ENCODE data around the gene PPP4R3B.

Gene PPP4R3B

DNA sequence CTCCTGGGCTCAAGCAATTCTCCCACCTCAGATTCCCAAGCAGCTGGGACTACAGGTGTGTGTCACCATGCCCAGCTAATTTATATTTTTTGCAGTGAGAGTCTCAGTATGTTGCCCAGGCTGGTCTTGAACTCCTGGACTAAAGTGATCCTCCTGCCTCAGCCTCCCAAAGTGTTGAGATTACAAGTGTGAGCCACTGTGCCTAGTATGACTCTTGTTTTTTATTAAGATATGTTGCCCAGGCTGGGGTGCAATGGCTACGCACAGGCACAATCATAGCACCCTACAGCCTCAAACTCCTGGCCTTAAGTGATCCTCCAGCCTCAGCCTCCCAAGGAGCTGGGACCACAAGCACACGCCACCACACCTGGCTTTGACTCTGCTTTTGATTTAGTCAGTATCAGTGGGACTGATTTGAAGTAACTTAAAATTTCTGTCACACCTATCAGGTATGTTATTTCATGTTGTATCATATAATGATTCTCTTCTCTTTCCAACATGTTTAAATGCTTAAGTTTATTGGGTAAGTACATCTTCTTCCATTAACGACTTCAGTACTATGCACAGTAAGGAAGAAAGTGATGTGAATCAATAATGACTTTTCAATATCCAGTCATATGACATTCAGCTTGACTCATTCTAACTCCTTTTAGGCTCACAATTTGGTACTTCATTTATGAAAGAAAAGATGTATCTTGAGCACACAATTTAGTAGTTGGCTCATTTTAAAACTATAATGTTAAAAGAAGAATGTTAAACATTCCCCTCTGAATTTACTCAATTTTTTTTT lies 6.3 kb downstream of the PPP4R3B start:
- no peak overlapping the region for H3K27ac ChIP-seq
- CTCF ChIA-PET, result interaction anchor here (0.6 kb wide), 1 partner anchor 17 kb away, joined by 9 read pairs; no protein-coding TSS in a partner anchor
- no peak for DNase-seq (ENCODE audit: low spot score)
- TF ChIP-seq, protein P1, sequence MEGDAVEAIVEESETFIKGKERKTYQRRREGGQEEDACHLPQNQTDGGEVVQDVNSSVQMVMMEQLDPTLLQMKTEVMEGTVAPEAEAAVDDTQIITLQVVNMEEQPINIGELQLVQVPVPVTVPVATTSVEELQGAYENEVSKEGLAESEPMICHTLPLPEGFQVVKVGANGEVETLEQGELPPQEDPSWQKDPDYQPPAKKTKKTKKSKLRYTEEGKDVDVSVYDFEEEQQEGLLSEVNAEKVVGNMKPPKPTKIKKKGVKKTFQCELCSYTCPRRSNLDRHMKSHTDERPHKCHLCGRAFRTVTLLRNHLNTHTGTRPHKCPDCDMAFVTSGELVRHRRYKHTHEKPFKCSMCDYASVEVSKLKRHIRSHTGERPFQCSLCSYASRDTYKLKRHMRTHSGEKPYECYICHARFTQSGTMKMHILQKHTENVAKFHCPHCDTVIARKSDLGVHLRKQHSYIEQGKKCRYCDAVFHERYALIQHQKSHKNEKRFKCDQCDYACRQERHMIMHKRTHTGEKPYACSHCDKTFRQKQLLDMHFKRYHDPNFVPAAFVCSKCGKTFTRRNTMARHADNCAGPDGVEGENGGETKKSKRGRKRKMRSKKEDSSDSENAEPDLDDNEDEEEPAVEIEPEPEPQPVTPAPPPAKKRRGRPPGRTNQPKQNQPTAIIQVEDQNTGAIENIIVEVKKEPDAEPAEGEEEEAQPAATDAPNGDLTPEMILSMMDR (conservative IDR thresholded peaks at IDR 0.05; ENCODE audit: low read depth), result no peak
- POLR2A ChIA-PET (ENCODE audit: low non-redundant PET), result no interaction called here

- H3K27ac ChIP-seq, result no peak overlapping the region
- DNase-seq (ENCODE audit: low spot score), result no peak
- ChIA-PET POLR2A (ENCODE audit: low non-redundant PET) (no interaction called here), CTCF (interaction anchor here (0.6 kb wide), 1 partner anchor 16 kb away, joined by 9 read pairs; no protein-coding TSS in a partner anchor)
- TF ChIP-seq, protein P1 (conservative IDR thresholded peaks at IDR 0.05; ENCODE audit: low read depth), result no peak
These were observed 7.4 kb downstream of the PPP4R3B start for GRCh38 chr2:55609938-55610578.

- no peak for DNase-seq (ENCODE audit: low spot score)
- TF ChIP-seq, protein P1 (conservative IDR thresholded peaks at IDR 0.05; ENCODE audit: low read depth), result no peak
- ChIA-PET CTCF (interaction anchor here (1.1 kb wide), 1 partner anchor 9 kb away, joined by 3 read pairs; no protein-coding TSS in a partner anchor), POLR2A (ENCODE audit: low non-redundant PET) (no interaction called here)
- H3K27ac ChIP-seq, result no peak overlapping the region
These were observed 8.1 kb downstream of the PPP4R3B start for GRCh38 chr2:55609193-55609794.

DNA sequence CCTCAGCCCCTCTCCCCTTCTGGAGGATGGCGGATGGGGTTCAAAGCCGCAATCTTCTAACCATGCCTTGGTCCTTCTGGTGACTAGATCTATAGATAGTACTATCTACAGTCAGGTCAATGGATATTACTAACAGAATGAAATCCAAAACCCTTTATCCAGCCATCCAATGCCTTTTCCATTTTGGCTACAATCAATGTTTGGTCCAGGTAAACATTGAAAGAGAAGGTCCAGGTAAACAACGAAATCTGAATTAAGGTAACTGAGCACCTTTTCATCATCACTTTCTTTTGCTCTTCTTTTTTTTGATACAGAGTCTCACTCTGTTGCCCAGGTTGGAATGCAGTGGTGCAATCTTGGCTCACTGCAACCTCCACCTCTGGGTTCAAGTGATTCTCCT lies 9.7 kb downstream of the PPP4R3B start:
- TF ChIP-seq, protein P1 (conservative IDR thresholded peaks at IDR 0.05; ENCODE audit: low read depth), result no peak
- ChIA-PET CTCF (no interaction called here), POLR2A (ENCODE audit: low non-redundant PET) (no interaction called here)
- no peak for DNase-seq (ENCODE audit: low spot score)
- H3K27ac ChIP-seq, result no peak overlapping the region

- POLR2A ChIA-PET (ENCODE audit: low non-redundant PET), result no interaction called here
- CTCF ChIA-PET, result no interaction called here
- DNase-seq (ENCODE audit: low spot score), result no peak
- no peak overlapping the region for H3K27ac ChIP-seq
- TF ChIP-seq, protein P1 (conservative IDR thresholded peaks at IDR 0.05; ENCODE audit: low read depth), result no peak
These were observed 13.3 kb downstream of the PPP4R3B start for GRCh38 chr2:55604027-55604565.

DNA sequence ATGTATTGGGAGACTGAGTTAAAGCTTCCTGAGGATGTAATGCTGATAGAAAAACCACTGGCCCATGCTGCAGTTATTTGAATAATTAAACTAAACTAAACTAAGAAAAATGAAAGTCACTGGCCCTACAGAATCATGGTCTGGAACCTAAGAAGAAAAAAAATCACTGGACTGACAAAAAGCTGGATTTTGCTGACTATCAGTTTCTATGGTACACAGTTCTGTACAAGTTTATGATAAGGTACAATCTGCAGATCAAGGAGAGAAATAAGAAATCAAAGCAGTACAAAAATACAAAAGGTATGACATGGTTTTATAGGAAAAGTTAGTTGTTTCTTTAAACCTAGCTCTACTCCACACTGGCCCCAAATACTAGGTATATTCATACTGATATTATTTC lies 15.6 kb downstream of the PPP4R3B start:
- TF ChIP-seq, protein P1 (conservative IDR thresholded peaks at IDR 0.05; ENCODE audit: low read depth), result no peak
- no peak for DNase-seq (ENCODE audit: low spot score)
- CTCF ChIA-PET, result no interaction called here
- POLR2A ChIA-PET (ENCODE audit: low non-redundant PET), result no interaction called here
- no peak overlapping the region for H3K27ac ChIP-seq

Data from RWPE1 (cell line).